Activated CD4-positive, alpha-beta T cell treated with anti-CD3 and anti-CD28 coated beads for 4 hours (primary cell): ENCODE data around the gene PHF21B.

Experiments
- DNase-seq, 2 donors: peaks; one replicate each; pipeline ENCODE4 v3.0.0-alpha.2; 2020

PHF21B gene

DNA sequence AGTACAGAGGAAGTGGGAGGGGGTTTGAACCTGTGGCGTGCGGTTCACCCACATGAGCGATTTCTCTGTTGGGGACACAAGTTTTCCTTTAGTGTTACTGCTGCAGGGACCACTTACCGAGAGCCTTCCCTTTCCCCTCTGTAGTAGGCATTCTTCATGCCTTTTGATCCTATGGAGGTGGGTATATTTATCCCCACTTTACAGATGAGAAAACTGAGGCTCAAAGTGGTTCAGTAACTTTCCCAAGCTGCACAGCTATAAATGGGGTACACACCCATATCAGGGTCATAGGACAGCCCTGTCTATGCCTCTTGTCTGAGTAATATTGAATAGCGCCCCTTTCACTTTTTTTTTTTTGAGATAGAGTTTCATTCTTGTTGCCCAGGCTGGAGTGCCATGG, 3.3 kb upstream of the PHF21B start:
- no peak for DNase-seq

DNA sequence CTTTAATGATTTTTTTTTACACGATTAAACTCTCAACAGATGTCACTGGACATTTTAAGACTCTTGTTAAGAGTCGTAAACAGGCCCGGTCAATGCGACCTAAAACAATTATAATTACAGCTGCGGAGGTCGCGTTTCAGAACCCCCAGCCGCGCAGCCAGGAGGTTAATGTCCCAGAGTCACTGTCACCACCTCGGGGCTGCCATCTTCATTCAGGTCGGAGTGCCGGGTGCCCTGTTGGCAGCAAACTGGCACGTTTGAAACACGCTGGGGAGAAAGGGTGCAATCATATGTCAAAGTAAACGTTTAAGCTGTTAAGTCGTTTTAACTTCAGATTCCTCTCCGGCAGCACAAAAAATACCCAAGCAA, 711 bp upstream of the PHF21B start:
- DNase-seq = no peak

DNA sequence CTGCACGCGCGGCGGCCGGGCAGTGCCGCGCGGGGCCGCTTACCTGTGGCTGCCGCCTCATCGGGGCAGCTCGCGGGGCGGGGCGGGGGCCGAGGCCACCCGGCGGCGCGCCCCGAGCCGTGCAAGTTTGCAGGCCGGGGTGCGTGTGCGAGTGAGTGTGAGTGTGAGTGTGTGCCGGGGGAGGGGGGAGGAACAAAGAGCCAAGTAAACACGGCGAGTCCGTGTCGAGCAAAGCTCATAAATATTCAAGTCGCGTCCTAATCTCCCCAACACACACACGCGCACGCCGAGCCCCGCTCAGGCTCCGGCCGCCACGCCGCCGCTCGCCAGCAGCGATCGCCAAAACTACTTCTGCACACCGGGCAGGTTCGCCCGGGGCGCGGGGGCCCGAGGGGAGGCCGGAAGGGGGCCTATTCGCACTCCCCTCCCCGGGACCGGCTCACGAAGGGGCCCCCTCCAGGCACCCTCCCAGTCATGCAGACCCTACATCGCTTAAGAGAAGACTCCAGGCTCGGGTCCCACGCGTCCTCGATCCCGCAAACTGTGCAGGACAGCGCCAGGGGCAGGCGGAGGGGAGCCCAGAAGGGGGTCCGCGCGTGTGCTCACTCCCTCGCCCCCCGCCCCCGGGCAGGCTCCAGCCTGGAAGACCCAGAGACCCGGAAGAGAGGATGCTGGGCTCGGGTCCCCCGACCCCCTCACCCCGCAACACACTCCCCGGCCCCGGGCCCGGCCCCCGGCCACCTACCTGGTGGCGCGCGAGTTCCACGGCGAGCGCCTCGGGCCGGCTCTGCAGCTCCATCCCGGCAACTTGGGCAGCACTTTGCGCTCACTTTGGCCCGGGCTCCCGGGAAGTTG, 827 bp downstream of the PHF21B start:
- no peak for DNase-seq

DNA sequence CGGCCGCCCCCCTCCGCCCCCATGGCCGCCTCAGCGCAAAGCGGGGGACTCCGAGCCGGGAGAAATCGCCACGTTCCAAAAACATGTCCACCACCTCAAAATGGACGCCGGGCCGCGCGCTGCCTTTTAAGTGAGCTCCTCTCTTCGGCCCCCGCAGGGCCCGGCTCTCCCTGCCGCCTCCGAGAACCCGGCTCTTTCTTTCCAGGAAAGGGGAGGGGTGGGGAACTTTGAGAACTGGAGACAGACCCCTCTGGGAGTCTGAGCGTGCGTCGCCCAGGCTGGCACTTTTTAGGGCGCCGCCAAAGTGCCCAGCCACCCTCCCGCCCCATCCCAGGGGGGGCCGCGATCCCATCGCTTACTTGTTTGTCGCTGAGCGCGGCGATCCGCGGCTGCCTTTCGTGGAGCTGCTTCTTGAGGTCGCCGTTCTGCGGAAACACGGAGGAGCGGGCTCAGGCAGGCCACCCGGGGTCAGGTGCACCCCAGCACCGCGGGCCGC, 1.6 kb downstream of the PHF21B start:
- no peak for DNase-seq

DNA sequence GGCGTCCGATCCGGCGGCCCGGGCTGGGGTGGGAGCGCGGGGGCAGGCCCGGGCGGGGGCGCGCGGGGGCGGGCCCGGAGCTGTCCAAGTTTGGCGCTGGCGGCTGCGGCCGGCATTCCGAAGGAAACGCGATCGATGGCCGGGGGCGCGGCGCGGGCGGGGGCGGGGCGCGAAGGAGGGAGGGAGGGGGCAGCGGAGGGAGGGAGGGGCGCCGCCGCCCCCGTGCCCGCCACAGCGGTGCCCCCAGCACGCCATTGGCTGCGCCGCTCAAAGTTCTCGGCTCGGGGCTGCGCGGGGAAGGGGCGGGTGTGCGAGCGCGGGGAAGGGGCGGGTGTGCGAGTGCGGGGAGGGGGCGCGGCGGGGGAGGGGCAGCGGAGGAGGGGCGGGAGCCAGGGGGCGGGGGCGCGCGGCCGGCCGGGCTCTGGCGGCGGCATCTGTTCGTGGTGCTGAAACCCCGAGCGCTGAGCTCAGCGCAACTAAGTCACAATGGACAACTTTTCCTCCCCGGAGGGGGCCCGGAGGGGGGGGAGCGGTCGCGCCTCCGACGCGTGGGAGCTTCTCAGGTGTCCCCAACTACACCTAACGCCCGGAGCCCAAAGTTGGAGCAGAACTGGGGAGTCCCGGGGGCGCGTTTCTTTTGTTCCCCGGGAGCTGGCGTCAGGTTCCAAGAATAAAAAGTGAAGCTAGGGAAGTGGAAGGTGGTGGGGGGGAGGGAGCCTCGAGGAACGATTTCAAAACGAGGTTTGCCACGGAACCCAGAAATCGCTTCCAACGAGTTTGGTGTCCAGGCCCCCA, 2.2 kb downstream of the PHF21B start:
- DNase-seq = no peak

DNA sequence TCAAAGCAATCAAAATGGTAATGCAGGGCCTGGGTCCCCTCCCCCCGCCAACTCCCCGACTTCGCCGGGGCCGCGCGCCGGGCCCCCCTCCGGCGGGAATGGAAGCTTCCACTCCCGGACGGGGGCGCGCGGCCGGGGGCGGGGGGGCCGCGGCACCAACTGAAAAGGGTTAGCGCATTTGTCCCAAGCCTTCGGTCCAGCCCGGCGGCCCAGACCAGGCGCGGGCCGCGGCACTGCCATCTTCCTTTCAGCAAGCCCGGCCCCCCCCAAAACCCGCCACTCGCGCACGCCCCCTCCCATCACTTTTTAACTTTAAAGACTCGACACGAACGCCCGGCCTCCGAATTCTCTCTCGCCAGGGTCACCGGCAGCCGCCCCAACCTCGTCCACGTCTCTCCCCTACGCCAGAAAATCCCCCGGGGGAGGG, 2.8 kb downstream of the PHF21B start:
- no peak for DNase-seq

DNA sequence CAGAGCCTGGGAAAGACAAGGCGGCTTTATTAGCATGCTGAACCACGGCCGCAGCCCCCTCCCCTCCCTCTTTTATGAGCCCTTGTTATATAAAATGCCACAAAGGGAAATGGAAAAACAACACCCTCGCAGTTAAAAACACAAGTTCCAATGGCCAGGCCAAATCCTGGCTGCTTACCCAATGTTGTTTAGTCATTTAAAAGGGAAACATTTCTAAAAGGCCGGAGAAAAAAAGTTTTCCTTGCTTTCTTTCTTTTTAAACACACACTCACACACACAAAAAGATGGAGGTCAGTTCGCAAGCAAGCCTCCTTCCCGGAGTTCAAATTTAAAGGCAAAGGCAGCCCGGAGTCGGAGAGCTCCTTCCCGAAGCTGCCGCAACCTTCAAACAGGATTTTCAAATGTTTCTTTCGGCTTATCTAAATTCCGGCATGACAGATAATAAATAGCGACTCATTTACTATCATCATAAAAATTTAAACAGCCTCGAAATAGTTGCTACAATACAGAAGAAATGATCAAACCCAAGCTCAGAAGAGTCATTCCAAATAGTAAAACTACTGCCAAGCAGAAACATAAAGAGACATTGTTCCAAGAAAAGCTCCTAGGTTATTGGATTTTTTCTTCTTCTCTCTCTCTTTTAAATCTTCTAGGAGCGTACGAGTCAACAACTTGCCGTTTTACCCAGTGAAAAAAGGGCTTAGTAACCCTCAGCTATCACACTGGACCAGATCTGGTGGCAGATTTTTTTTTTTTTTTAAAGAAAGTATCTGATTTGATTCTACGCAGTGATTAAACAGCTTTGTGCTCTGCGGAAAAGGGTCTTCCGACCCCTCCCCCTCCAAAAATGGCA, 3.5 kb downstream of the PHF21B start:
- DNase-seq = no peak

DNA sequence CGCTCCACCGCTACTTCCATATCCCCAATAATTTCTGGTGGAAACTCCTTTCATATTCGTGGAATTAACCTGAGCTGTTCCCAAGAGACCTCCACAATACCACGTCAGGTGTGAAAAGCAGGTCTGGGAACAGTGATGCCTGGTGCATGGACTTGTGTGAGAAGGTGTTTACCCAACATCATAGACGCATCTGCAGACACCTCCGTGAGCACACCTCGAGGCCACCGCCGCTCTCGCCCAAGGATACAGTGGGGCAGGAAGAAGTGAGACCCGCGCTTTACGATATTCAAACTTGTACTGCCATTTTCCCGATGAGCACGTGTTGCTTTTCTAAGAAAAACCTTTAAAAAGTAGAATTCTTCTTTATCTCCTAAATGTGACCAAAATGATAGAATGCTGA, 8.2 kb downstream of the PHF21B start:
- DNase-seq = no peak

DNA sequence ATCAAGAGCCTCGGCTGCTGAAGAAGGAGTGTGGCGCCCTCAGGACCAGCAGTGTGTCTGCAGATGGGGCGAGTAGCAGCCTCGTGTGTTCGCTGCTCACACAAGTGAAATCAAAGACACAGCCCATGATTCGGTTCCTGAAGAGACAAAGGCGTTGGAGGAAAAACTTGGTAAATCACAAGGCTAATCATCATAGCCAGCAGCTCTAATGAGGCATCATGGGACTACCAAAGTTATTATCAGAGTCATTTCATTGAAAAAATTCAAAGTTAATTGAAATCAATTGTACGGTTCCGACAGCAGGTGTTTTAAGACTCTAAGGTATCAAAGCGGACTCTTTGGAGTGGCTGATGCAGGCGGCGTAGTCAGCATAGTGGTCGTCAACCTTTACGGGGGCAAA, 9.5 kb downstream of the PHF21B start:
- no peak for DNase-seq

DNA sequence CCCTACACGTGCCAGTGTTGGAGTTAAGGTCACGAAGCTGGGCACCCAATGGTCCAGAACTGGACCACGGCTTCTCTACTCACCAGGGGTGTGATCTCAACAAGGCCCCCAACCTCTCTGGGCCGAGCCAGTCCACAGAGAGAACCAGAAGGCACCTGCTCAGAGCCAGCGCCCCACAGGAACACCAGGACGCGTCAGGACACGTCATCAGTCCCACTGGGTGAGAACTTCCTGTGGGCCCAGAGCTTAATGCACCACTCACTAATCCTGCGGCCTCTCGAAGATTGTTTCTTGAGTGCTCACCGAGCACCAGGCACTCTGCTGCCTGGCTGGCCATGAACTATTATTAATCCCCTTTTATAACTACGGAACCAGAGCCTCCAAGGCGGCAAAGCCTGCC, 10.1 kb downstream of the PHF21B start:
- DNase-seq = no peak

DNA sequence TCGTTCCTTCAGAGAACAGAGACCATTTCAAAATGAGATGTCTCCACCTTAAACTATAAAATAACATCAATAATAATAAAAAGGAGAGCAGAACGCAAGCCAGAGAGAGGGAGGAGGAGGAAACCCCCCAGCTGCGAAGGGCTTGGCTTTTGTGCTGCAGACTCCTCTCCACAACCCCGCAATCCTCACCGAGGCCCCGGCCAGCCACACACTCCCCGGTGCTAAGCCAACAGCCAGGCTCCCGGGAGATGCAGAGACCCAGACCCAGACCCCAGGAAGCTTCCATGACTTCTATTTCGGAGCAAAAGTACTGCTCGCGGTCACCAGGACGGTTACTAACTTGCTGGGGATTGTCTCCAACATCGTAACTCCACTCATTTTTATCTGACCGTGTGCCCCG, 10.6 kb downstream of the PHF21B start:
- no peak for DNase-seq

DNA sequence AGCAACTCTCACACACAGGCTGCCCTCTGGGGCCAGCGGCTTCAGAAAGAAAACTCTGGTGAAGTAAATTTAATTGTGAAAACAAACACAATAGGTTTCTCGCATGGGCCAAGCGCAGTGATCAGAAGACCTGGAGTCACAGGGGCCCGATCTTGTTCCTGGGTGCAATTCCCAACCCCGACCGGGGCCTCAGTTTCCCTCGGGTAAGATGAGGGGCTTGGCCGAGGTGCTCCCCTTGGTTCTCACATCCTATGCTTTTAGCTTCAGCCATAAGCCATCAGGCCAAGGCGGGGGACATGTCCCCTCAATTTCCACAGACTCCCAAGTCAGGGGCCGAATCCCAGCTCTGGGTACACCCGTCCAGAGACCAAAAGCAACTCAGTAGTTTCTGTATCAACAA, 11.5 kb downstream of the PHF21B start:
- no peak for DNase-seq

DNA sequence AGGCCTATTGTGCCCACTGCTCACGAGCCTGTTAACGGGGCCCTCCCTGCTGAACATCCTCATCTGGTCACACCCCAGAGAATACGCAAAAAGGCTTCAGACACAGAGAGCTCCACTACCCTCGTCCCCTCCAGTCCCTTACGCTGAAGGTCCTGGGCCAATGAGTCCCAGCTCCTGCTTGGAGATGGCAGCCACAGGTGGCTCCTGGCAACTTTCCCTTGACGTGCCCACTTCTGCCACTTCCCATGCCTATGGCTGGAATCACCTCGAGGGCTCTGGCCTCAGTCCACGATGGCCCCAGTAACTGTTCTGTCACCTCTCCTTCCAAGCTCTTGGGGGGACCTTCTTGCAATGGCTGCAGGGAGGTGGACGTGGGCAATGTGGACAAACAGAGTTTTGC, 12.7 kb downstream of the PHF21B start:
- no peak for DNase-seq

DNA sequence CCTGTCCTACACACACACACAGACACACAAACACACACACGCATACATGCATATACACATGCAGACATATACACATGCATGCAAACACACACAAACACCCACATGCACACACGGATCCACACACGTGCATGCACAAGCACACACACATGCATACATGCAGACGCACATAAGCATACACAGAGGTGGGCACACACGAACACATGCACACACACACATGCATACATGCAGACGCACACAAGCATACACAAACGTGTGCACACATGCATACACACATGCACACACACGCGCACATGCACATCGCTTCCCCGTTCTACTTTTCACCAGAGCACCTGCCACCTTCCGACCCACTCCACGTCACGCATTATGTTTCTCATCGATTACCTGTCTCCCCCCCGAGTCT, 13.2 kb downstream of the PHF21B start:
- DNase-seq = no peak

DNA sequence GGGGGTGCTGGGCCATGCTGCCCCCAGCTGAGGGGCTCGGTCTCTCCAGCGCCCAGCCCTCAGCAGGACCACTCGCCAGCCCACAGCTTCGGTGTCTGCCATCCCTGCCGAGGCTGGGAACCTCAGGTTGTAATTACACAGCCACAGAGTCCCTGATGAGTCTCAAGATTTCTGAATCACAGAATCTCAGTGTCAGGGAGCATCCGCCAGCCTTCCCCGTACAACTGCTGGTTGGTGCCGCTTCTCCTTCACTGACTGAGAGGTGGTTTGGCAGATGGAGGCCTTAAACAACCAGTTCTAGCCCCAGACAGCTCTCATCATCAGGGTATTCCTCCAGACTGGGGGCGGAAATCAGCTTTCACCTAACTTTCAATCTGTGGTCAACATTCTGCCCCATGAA, 13.7 kb downstream of the PHF21B start:
- DNase-seq = no peak

DNA sequence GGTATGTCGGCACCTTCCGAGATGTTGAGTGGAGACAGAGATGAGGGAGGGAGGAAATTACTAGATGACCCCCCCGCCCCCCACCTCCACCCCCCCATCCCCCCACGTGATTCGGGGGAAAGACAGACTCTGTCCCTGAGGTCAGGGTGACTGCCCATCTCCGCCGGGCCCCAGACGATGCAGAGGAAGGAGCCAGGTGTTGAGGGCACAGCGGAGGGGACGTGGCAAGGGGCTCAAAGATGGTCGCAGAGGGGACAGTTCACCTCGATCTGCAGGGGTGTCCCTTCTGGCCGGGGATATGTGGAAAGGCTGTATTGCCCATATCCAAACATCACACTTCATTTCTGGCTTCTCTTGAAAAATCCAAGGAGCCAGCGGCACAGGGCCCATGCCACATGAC, 14.1 kb downstream of the PHF21B start:
- no peak for DNase-seq

DNA sequence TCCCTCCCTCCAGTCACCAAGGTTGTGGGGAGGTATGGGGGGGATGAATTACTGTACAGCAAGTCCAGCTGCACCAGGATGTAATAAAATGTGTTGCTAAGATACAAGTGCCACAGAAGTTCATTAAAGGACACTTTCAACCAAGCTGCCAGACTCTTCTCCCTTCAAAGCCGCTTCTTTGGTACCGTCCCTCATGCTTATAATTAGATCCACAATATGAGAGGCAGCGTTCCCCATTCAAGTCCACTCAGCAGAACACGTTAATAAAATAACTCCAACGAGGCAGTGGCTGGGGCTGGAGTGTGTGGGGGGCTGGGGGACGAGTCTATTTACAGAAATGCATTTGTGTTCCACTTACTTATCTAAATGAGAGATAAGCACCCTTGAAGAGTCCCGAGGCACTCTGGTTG, 14.7 kb downstream of the PHF21B start:
- no peak for DNase-seq

DNA sequence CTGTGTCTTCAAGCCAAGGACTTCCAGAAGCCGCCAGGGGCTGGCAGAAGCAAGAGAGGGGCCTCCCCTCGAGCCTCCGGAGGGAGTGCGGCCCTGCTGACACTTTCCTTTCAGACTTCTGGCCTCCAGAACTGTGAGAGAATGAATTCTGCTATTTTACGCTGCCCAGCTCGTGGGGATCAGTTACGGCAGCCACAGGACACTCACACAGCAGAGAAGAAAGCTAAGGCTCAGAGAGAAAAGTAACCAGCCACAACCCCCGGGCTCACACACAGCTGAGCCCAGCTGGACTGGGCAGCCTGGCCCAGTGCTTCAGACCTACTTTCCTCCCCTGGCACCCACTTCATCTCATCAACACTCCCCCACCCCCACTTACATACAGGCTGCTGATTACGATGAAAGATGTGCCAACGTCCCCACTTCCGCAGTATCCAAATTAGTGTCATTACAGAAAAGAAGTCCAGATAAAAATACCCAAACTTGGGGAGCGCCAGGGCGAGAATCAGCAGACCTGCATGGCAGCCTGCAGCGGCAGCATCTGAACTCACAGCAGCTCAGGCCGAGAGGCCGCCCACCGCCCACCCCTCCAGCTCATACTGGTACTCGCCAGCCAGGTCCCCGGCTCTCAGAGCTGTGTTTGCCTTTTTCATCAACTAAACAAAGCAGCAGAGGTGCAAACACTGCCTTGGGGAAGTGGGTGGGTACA, 15.3 kb downstream of the PHF21B start:
- no peak for DNase-seq

DNA sequence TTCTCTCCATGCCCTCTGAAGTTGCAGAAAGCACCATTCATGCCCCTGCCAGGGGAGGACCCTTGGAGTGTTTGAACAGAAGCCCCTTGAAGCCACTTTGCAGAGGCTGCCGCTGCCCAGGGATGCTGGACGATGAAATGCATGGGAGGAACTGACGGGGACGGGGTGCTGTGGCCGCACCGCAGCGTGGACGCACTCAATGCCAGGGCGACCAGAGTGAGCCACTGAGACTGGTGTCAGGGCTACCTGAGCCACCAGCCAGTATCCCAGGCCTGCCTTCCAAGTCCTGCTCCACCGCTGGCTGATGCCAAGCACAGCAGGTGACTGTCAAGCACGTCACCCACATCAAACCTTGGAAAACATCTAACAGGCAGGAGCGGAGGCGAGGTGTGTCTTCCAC, 17.6 kb downstream of the PHF21B start:
- no peak for DNase-seq

DNA sequence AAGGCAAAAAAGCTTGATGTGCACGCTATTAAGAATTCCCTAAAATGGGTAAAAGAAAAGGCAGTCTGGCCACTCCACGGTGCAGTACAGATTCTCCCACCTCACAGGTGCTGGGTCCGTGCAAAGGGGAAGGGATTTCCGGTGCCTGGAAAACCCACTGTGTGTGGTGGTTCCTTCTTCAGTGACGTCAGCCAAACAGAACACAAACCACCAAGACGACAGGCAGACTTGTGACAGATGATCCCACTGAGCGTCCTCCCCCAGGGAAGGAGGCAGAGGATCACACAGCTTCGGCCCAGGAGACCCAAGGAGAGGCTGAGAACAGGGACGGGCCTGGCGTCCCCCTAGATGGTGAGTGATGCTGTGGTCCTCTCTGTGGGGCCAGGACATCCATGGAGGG, 18.6 kb downstream of the PHF21B start:
- DNase-seq = no peak

DNA sequence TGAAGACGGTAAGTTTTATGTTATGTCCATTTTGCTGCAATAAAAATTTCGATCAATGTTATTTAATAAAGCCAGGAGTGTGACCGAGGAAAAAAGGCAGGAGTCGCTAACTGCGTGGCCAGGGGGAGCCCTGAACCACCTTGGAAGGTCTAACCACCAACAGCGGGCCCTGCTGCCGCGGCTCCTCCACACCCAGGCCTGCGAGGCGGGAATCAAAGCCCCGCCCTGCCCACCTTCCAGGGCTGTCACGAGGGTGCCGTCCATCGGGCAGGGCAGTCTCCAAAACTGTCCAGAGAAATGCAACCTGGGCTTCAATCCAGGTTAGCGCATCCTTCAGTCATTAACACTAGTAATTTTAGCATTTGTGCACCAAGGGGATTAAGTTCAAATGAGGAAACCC, 19.0 kb downstream of the PHF21B start:
- no peak for DNase-seq

DNA sequence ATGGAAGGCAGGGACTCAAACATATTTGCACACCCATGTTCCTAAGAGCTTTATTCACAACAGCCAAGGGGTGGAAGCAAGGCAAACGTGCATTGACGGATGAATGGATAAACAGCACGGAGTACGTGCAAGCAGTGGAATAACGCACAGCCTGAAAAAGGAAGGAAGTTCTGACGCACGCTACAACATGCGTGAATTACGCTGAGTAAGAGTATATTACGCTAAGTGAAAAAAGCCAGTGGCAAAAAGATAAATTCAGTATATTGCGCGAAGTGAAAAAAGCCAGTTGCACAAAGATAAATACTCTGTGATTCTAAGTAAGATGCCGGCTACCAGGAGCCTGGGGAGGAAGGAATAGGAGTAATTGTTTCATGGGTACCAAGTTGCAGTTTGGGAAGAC, 19.5 kb downstream of the PHF21B start:
- no peak for DNase-seq

DNA sequence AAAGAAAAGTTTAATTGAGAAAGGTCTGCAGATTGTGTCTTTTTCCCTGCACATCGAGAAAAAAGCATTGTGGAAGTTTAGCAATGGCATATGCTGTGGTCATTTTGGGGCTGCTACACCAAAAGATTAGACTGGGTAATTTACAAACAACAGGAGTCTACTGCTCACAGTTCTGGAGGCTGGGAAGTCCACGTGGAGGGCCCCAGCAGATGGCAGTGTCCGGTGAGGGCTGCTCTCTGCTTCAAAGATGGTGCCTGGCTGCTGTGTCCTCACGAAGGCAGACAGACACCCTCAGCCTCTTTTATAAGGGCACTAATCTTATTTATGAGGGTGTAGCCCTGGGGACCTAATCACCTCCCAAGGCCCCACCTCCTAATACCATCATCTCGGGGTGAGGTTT, 21.1 kb downstream of the PHF21B start:
- DNase-seq = no peak
